ENCODE data around the gene HLA-DOA.

Gene HLA-DOA

GRCh38 chr6:32969685-32970412 is 39.5 kb downstream of the HLA-DOA start:
- no peaks in the 10 kb centered on the region for H3K27me3 ChIP-seq (ENCODE audit: control insufficient read depth in 1 of 2, insufficient read depth in 1 of 2, low read length in 2 of 2)
- peak overlapping the region; percentile 99 to 100 for H3K4ac ChIP-seq (ENCODE audit: low read depth in 1 of 2, low read length in 2 of 2)

GRCh38 chr6:32968867-32969684 is 40.3 kb downstream of the HLA-DOA start:
- peak overlapping the region; percentile 14 to 99 for H2BK12ac ChIP-seq (ENCODE audit: low read length in 2 of 2)
- H3K18ac ChIP-seq (ENCODE audit: low read depth in 1 of 2, low read length in 2 of 2) = peak overlapping the region; percentile 99 to 100
- under 1% methylated on average over 40 of the region's 40 CpGs for WGBS
- H2AFZ ChIP-seq (ENCODE audit: low read depth, low read length) = no peak overlapping the region
- H3K4me3 ChIP-seq (ENCODE audit: insufficient read depth in 1 of 2, low read depth in 1 of 2, low read length in 2 of 2) = peak overlapping the region; percentile 69 to 96
- H2AK5ac ChIP-seq (ENCODE audit: low read length, severe bottlenecking) = peak overlapping the region; percentile 97
- peak overlapping the region; percentile 83 for H2BK15ac ChIP-seq (ENCODE audit: low read depth, poor library complexity, severe bottlenecking)
- H3K9ac ChIP-seq (ENCODE audit: low read length) = peak overlapping the region; percentile 100
- H3K9me3 ChIP-seq (ENCODE audit: control insufficient read depth, low read length) = no peaks in the 10 kb centered on the region
- H3K27ac ChIP-seq (ENCODE audit: low read length, poor library complexity, severe bottlenecking) = peak overlapping the region; percentile 99
- H3K4ac ChIP-seq (ENCODE audit: low read depth in 1 of 2, low read length in 2 of 2) = peak overlapping the region; percentile 99 to 100
- H3K4me2 ChIP-seq (ENCODE audit: low read length, poor library complexity, severe bottlenecking) = peak overlapping the region; percentile 67
- DNase-seq = peak; percentile 93
- H2BK120ac ChIP-seq (ENCODE audit: low read depth, low read length) = peak overlapping the region; percentile 100
- peaks cover 9 to 15% of the 10 kb centered on the region in 2 experiments for H3K36me3 ChIP-seq (ENCODE audit: control insufficient read depth in 1 of 2, insufficient read depth in 2 of 2, low read depth in 1 of 2, low read length in 2 of 2)
- peak overlapping the region in 1 of 2 experiments; percentile 98 for H3K14ac ChIP-seq (ENCODE audit: low read length in 2 of 2)
- H4K91ac ChIP-seq (ENCODE audit: low read length) = peak overlapping the region; percentile 98
- H2BK5ac ChIP-seq (ENCODE audit: low read depth, low read length, poor library complexity, severe bottlenecking) = peak overlapping the region; percentile 92
- peaks cover 4% of the 10 kb centered on the region for H3K4me1 ChIP-seq (ENCODE audit: control insufficient read depth, insufficient read depth, low read depth, low read length)
- H4K8ac ChIP-seq (ENCODE audit: low read length) = peak overlapping the region; percentile 100
- no peaks in the 10 kb centered on the region for H3K27me3 ChIP-seq (ENCODE audit: control insufficient read depth in 1 of 2, insufficient read depth in 1 of 2, low read length in 2 of 2)
- peaks cover 3% of the 10 kb centered on the region for H3K79me1 ChIP-seq (replicated peaks; ENCODE audit: low read length, poor library complexity, severe bottlenecking)
- peak overlapping the region; percentile 81 to 90 for H3K23ac ChIP-seq (ENCODE audit: low read length in 2 of 2)

More at GRCh38 chr6:32969685-32970412, 39.5 kb downstream of the HLA-DOA start:
- Histone ChIP-seq H3K14ac (ENCODE audit: low read length in 2 of 2) (peak overlapping the region; percentile 97 to 98), H3K23ac (ENCODE audit: low read length in 2 of 2) (peak overlapping the region; percentile 90 to 91), H4K8ac (ENCODE audit: low read length) (peak overlapping the region; percentile 100), H2AK5ac (ENCODE audit: low read length, severe bottlenecking) (peak overlapping the region; percentile 97), H3K18ac (ENCODE audit: low read depth in 1 of 2, low read length in 2 of 2) (peak overlapping the region; percentile 99 to 100), H3K4me1 (ENCODE audit: control insufficient read depth, insufficient read depth, low read depth, low read length) (peaks cover 4% of the 10 kb centered on the region), H3K9ac (ENCODE audit: low read length) (peak overlapping the region; percentile 100), H3K9me3 (ENCODE audit: control insufficient read depth, low read length) (no peaks in the 10 kb centered on the region), H4K91ac (ENCODE audit: low read length) (peak overlapping the region; percentile 98), H3K4me3 (ENCODE audit: insufficient read depth in 1 of 2, low read depth in 1 of 2, low read length in 2 of 2) (peak overlapping the region; percentile 69 to 96), H2BK5ac (ENCODE audit: low read depth, low read length, poor library complexity, severe bottlenecking) (peak overlapping the region; percentile 92), H2BK120ac (ENCODE audit: low read depth, low read length) (peak overlapping the region; percentile 100), H3K27ac (ENCODE audit: low read length, poor library complexity, severe bottlenecking) (peak overlapping the region; percentile 99), H2BK12ac (ENCODE audit: low read length in 2 of 2) (peak overlapping the region; percentile 78 to 99), H3K79me1 (replicated peaks; ENCODE audit: low read length, poor library complexity, severe bottlenecking) (peaks cover 3% of the 10 kb centered on the region), H3K4me2 (ENCODE audit: low read length, poor library complexity, severe bottlenecking) (peak overlapping the region; percentile 67), H3K36me3 (ENCODE audit: control insufficient read depth in 1 of 2, insufficient read depth in 2 of 2, low read depth in 1 of 2, low read length in 2 of 2) (peaks cover 16 to 23% of the 10 kb centered on the region in 2 experiments), H2AFZ (ENCODE audit: low read depth, low read length) (no peak overlapping the region), H2BK15ac (ENCODE audit: low read depth, poor library complexity, severe bottlenecking) (peak overlapping the region; percentile 83)
- peak; percentile 95 for DNase-seq
- WGBS = 0% methylated on average over 14 of the region's 19 CpGs

- Histone ChIP-seq H3K27ac (ENCODE audit: low read length, poor library complexity, severe bottlenecking) (peak within 1 kb of the TSS; percentile 99), H4K91ac (ENCODE audit: low read length) (peak within 1 kb of the TSS; percentile 98), H2BK15ac (ENCODE audit: low read depth, poor library complexity, severe bottlenecking) (peak within 1 kb of the TSS; percentile 83), H3K18ac (ENCODE audit: low read depth in 1 of 2, low read length in 2 of 2) (peak within 1 kb of the TSS; percentile 99 to 100), H2BK120ac (ENCODE audit: low read depth, low read length) (peak within 1 kb of the TSS; percentile 100), H3K4me1 (ENCODE audit: control insufficient read depth, insufficient read depth, low read depth, low read length) (peaks cover 4% of the 10 kb centered on the region), H3K4ac (ENCODE audit: low read depth in 1 of 2, low read length in 2 of 2) (peak within 1 kb of the TSS; percentile 99 to 100), H3K36me3 (ENCODE audit: control insufficient read depth in 1 of 2, insufficient read depth in 2 of 2, low read depth in 1 of 2, low read length in 2 of 2) (peaks cover 9% of the 10 kb centered on the region in 2 experiments), H3K9me3 (ENCODE audit: control insufficient read depth, low read length) (no peaks in the 10 kb centered on the region), H2AK5ac (ENCODE audit: low read length, severe bottlenecking) (peak within 1 kb of the TSS; percentile 97), H3K23ac (ENCODE audit: low read length in 2 of 2) (peak within 1 kb of the TSS; percentile 81 to 90), H3K4me2 (ENCODE audit: low read length, poor library complexity, severe bottlenecking) (peak within 1 kb of the TSS; percentile 78), H2BK5ac (ENCODE audit: low read depth, low read length, poor library complexity, severe bottlenecking) (peak within 1 kb of the TSS; percentile 92), H3K14ac (ENCODE audit: low read length in 2 of 2) (peak within 1 kb of the TSS in 1 of 2 experiments; percentile 98), H3K79me1 (replicated peaks; ENCODE audit: low read length, poor library complexity, severe bottlenecking) (peaks cover 5% of the 10 kb centered on the region), H2AFZ (ENCODE audit: low read depth, low read length) (no peak within 1 kb of the TSS), H3K27me3 (ENCODE audit: control insufficient read depth in 1 of 2, insufficient read depth in 1 of 2, low read length in 2 of 2) (no peaks in the 10 kb centered on the region), H2BK12ac (ENCODE audit: low read length in 2 of 2) (peak within 1 kb of the TSS; percentile 14 to 99), H3K9ac (ENCODE audit: low read length) (peak within 1 kb of the TSS; percentile 100), H3K4me3 (ENCODE audit: insufficient read depth in 1 of 2, low read depth in 1 of 2, low read length in 2 of 2) (peak within 1 kb of the TSS; percentile 69 to 96), H4K8ac (ENCODE audit: low read length) (peak within 1 kb of the TSS; percentile 100)
- WGBS = under 1% methylated on average over 32 of the region's 62 CpGs
- DNase-seq = peak; percentile 97
Observed at GRCh38 chr6:32968093-32968866, 41.1 kb downstream of the HLA-DOA start, which contains the start of gene BRD2. Gene BRD2, plus strand, starts transcription at chr6:32968594. Its CDS starts 4,305 bp downstream, at chr6:32972899.

Measured in mesenchymal stem cell (in vitro differentiated cells and primary cell).